K562 (cell line): ENCODE measurements around the gene TFE3.

Experiments
- BRD9 ChIP-seq: fragments of 450-650 bp; IDR thresholded peaks from 2 replicates; pipeline ENCODE4 v1.6.1; 2018; ENCODE audit warnings: low read depth; ENCODE audit not compliant: partially characterized antibody
- JUND ChIP-seq, 2 experiments: IDR thresholded peaks; 2 replicates in 1 of 2; 3 replicates in 1 of 2; pipeline ENCODE4 v1.6.1; 2011; ENCODE audit warnings: borderline replicate concordance in 2 of 2, low read depth in 2 of 2, low read length in 2 of 2, improper control_type of control experiment in 1 of 2, missing biosample characterization in 1 of 2, missing genetic modification characterization in 1 of 2, missing genetic modification reagents in 1 of 2
- MTA1 ChIP-seq: fragments of 450-650 bp; IDR thresholded peaks from 2 replicates; pipeline ENCODE4 v1.6.1; 2017; ENCODE audit warnings: borderline replicate concordance
- RCOR1 ChIP-seq, 2 experiments: IDR thresholded peaks; 2 replicates each; pipeline ENCODE4 v1.6.1; 2012; ENCODE audit warnings: low read depth in 2 of 2, low read length in 2 of 2, borderline replicate concordance in 1 of 2, improper control_type of control experiment in 1 of 2
- ZNF274 ChIP-seq: IDR thresholded peaks from 2 replicates; pipeline ENCODE4 v1.6.1; 2011; ENCODE audit warnings: low read depth, mild to moderate bottlenecking, low read length, moderate library complexity, borderline replicate concordance
- ZZZ3 ChIP-seq: fragments of 450-650 bp; IDR thresholded peaks from 2 replicates; pipeline ENCODE4 v1.6.1; 2016; ENCODE audit warnings: antibody characterized with exemption, mild to moderate bottlenecking, moderate library complexity
- TF ChIP-seq, protein P1 (sequence below): sonication (generic); formaldehyde crosslinking; IDR thresholded peaks from 2 replicates; pipeline ENCODE4 v1.8.0; 2022; ENCODE audit warnings: missing genetic modification reagents, mild to moderate bottlenecking, borderline replicate concordance
- TF ChIP-seq, protein P2 (sequence below), 3 experiments: IDR thresholded peaks in 2 of 3; conservative IDR thresholded peaks in 1 of 3; 2 replicates each; pipeline ENCODE4 v1.5.1; 2011 to 2012; ENCODE audit warnings: low read length in 3 of 3, mild to moderate bottlenecking in 3 of 3, control low read depth in 2 of 3, improper control_type of control experiment in 1 of 3, inconsistent platforms in 1 of 3, low read depth in 1 of 3, mixed read lengths in 1 of 3, moderate library complexity in 1 of 3; ENCODE audit not compliant: insufficient read depth in 2 of 3
- TF ChIP-seq, protein P3 (sequence below): fragments of 200-800 bp; sonication (Bioruptor generic); IDR thresholded peaks from 2 replicates; pipeline ENCODE4 v1.6.1; 2017; ENCODE audit warnings: missing genetic modification characterization, missing compliant biosample characterization

DNA sequence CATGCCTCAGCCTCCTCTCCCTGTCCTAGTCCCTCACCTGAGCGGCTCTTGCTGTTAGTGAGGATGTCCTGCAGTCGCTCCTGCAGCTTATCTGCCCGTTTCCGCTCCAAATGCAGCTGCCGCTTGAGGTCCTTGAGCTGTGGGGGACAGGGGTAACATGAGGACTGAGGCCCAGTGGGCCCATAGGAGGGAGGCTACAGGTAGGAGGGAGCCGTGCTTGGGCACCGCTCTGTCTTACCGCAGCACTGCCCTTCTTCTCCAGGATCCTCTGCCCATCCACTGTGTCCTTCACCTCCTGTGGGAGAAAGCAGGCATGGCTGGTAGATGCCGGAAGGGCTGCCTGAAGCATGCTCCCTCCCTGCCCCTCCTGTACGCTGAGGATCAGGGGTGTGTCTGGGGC, 62.0 kb downstream of the TFE3 start:
- TF ChIP-seq, protein P1, sequence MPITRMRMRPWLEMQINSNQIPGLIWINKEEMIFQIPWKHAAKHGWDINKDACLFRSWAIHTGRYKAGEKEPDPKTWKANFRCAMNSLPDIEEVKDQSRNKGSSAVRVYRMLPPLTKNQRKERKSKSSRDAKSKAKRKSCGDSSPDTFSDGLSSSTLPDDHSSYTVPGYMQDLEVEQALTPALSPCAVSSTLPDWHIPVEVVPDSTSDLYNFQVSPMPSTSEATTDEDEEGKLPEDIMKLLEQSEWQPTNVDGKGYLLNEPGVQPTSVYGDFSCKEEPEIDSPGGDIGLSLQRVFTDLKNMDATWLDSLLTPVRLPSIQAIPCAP = no peak
- TF ChIP-seq RCOR1 (IDR thresholded peaks at IDR 0.05; ENCODE audit: borderline replicate concordance in 1 of 2, low read depth in 2 of 2, low read length in 2 of 2) = no peak
- TF ChIP-seq, protein P2, sequence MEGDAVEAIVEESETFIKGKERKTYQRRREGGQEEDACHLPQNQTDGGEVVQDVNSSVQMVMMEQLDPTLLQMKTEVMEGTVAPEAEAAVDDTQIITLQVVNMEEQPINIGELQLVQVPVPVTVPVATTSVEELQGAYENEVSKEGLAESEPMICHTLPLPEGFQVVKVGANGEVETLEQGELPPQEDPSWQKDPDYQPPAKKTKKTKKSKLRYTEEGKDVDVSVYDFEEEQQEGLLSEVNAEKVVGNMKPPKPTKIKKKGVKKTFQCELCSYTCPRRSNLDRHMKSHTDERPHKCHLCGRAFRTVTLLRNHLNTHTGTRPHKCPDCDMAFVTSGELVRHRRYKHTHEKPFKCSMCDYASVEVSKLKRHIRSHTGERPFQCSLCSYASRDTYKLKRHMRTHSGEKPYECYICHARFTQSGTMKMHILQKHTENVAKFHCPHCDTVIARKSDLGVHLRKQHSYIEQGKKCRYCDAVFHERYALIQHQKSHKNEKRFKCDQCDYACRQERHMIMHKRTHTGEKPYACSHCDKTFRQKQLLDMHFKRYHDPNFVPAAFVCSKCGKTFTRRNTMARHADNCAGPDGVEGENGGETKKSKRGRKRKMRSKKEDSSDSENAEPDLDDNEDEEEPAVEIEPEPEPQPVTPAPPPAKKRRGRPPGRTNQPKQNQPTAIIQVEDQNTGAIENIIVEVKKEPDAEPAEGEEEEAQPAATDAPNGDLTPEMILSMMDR (IDR thresholded peaks at IDR 0.05 in 2 of 3, conservative IDR thresholded peaks at IDR 0.05 in 1 of 3; ENCODE audit: insufficient read depth in 2 of 3, low read depth in 1 of 3, low read length in 3 of 3) = no peak
- no peak for TF ChIP-seq MTA1
- no peak for TF ChIP-seq BRD9
- TF ChIP-seq, protein P3, sequence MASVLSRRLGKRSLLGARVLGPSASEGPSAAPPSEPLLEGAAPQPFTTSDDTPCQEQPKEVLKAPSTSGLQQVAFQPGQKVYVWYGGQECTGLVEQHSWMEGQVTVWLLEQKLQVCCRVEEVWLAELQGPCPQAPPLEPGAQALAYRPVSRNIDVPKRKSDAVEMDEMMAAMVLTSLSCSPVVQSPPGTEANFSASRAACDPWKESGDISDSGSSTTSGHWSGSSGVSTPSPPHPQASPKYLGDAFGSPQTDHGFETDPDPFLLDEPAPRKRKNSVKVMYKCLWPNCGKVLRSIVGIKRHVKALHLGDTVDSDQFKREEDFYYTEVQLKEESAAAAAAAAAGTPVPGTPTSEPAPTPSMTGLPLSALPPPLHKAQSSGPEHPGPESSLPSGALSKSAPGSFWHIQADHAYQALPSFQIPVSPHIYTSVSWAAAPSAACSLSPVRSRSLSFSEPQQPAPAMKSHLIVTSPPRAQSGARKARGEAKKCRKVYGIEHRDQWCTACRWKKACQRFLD (CRISPR knock-in tag) = no peak
- TF ChIP-seq ZZZ3 = no peak
- no peak for TF ChIP-seq JUND (IDR thresholded peaks at IDR 0.05; ENCODE audit: borderline replicate concordance, low read depth, low read length)
- TF ChIP-seq JUND (tag; IDR thresholded peaks at IDR 0.05; ENCODE audit: borderline replicate concordance, low read depth, low read length) = no peak
- no peak for TF ChIP-seq ZNF274
